GM18508 (cell line): ENCODE results near the gene BRAF.
"Not testable (repeated sequence)": the region's sequence is repeated elsewhere in the genome, so short reads cannot be mapped to it uniquely, and the experiment has no call there.

Experiments
- ATAC-seq: cut with Tn5 transposase; IDR thresholded peaks from one replicate; pipeline ENCODE4 v1.9.1; 2021; ENCODE audit warnings: moderate number of reproducible peaks; ENCODE audit not compliant: insufficient read depth, unreplicated experiment

BRAF gene

DNA sequence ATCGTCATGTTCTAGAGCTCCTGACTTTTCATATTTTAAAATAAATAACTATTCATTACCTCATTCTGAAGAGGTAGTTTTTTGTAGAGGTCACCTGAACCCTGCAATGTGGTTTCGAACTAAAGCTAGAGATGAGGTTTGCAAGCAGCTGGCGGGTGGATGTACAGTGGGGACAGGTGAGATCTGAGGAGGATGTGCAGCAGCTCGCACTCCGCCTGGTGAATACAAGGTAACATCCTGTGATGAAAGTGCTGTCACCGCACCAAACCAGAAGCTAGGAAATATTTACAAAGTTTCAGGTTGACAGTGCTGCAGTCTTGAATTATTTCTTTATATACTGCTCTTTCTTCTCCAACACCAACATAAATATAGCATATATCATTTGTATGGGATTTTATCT lies 201.7 kb downstream of the BRAF start:
- ATAC-seq: no peak

GRCh38 chr7:140722254-140722653 lies 202.5 kb downstream of the BRAF start:
- no peak for ATAC-seq

- ATAC-seq: no peak
Observed at GRCh38 chr7:140719721-140720120, 205.0 kb downstream of the BRAF start.

DNA sequence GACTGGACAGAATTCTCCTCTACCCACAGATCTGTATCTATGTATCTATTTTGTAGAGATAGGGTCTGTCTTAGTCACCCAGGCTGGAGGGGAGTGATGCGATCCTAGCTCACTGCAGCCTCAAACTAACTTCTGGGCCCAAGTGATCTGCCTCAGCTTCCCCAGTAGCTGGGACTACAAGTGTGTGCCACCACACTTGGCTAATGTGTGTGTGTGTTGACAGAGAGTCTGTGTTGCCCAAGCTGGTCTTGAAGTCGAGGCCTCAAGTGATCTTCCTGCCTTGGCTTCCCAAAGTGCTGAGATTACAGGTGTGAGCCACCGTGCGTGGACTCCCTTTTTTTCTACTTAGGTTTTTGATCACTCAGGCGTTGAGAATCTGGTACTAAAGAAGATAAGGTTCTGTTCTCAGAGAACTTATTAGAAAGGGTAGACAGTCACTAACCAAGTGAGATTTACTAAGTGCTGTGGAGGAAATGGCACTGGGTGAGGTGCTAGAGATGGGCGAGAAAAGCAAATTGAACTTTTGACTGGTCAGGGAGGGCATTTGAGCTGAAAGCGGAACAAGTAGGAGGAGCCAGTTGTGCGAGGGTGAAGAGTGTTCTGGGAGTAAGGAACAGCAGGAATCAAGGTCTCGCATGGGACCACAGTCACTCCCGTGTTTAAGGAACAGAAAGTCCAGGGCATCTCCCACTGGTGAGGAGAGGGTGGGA lies 210.2 kb downstream of the BRAF start:
- ATAC-seq: no peak

GRCh38 chr7:140712392-140712791 lies 212.3 kb downstream of the BRAF start:
- not testable (repeated sequence) for ATAC-seq

DNA sequence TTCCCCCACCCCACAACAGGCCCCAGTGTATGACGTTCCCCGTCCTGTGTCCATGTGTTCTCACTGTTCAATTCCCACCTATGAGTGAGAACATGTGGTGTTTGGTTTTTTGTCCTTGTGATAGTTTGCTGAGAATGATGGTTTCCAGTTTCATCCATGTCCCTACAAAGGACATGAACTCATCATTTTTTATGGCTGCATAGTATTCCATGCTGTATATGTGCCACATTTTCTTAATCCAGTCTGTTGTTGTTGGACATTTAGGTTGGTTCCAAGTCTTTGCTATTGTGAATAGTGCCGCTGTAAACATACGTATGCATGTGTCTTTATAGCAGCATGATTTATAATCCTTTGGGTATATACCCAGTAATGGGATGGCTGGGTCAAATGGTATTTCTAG lies 216.0 kb downstream of the BRAF start:
- not testable (repeated sequence) for ATAC-seq

GRCh38 chr7:140707132-140707531 lies 217.6 kb downstream of the BRAF start:
- ATAC-seq: no peak

- ATAC-seq: no peak
Observed at GRCh38 chr7:140704205-140704604, 220.5 kb downstream of the BRAF start.

DNA sequence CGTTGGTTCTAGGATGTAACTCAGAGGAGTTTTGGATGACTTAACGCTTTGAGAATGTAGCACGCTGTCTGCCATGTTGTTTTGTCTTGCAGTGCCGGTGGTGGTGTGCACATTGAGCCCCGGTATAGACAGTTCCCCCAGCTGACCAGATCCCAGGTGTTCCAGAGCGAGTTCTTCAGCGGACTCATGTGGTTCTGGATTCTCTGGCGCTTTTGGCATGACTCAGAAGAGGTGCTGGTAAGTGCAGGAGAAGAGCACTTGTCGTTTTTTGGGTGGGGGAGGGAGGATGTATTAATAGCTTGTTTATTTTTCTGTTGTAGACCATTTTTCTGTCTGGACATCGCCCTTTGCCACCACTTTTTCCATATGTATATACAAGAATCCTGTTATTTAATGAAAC lies 222.0 kb downstream of the BRAF start:
- no peak for ATAC-seq

- no peak for ATAC-seq
Observed at GRCh38 chr7:140698477-140698876, 226.3 kb downstream of the BRAF start.

GRCh38 chr7:140697447-140698143 lies 227.1 kb downstream of the BRAF start:
- ATAC-seq: no peak

DNA sequence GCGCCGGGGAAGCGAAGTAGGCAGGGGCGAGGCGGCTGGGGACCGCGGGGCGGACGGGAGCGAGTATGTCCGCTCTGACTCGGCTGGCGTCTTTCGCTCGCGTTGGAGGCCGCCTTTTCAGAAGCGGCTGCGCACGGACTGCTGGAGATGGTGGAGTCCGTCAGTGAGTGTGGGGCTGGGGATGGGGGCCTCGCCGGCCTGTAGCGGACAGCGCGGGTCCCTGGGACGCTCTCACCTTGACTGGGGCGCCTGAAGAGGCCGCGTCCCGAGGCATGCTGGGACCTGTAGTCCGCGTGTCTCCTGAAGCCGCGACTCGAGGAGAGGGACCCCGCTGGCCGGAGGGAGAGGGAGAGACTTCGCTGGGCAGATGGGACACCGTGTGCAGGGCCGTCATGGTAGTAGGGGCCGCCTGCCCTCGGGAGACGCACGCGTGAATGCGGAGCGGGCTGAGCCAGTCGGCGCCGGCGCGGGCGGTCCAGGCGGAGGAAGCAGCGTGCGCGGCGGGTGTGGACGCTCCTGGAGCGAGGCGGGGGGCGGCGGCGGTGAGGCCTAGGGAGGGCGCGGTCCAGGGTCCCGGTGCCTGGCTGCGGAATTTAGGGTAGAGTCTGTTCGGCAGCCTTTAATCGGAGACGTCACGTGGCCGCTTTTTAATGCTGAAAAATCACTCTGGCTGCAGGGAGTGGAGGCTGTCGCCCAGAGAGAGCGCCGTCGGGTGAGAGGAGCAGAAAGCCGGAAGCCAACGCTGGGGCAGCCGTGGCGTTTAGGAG lies 227.9 kb downstream of the BRAF start, which contains the start of gene NDUFB2:
TSS of gene NDUFB2 (plus strand) at position 29 of the 767 bp plus-strand sequence. CDS start at position 66, 37 bp downstream.
- peak; percentile 62 for ATAC-seq

- peak; percentile 65 for ATAC-seq
Observed at GRCh38 chr7:140696024-140696679, 228.6 kb downstream of the BRAF start.

GRCh38 chr7:140695381-140695780 lies 229.3 kb downstream of the BRAF start:
- no peak for ATAC-seq

GRCh38 chr7:140694592-140694991 lies 230.1 kb downstream of the BRAF start:
- no peak for ATAC-seq

- ATAC-seq: not testable (repeated sequence)
Observed at GRCh38 chr7:140693849-140694248, 230.9 kb downstream of the BRAF start.

- ATAC-seq: no peak
Observed at GRCh38 chr7:140691376-140692045, 233.2 kb downstream of the BRAF start.

GRCh38 chr7:140689199-140690152 lies 235.3 kb downstream of the BRAF start:
- ATAC-seq: no peak

- no peak for ATAC-seq
Observed at GRCh38 chr7:140688341-140688740, 236.4 kb downstream of the BRAF start.
